ENCODE results near the gene SHC2.
"Not testable (repeated sequence)": the region's sequence is repeated elsewhere in the genome, so short reads cannot be mapped to it uniquely, and the experiment has no call there.

The SHC2 gene

GRCh38 chr19:406971-407510, 53.8 kb downstream of the SHC2 start:
- FAIRE-seq: no peak

DNA sequence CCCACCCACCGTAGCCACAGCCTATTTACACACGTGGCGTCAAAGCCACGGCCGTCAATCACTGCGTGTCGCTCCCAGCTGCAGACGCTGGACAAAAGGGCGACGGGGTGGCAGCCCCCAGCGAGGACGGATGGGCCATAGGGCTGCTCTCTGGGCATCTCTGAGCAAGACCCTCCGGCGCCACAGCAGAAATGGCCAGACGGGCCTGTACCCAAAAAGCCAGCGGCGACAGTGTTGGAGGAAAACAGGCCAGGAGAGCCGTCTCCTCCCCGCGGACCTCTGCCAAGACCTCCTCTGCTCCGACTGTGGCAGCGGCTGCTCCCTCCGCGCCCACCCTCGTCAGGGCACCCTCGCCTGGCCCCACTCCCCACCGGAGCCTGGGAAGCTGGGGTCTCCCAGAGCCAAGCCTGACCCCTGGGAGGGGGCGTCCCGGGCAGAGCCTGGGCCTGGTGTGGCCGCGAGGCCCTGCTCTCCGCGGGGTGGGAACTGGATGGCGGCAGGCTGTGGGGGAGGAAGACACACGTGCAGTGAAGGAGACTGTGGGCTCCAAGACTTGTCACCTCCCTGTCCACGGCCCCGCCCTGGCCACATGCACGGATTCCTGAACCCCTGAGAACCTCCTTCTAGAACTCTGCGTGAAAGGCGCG, 54.6 kb downstream of the SHC2 start:
- no peak for FAIRE-seq

- FAIRE-seq: no peak
Observed at GRCh38 chr19:405121-405965, 55.5 kb downstream of the SHC2 start.

- no peak for FAIRE-seq
Observed at GRCh38 chr19:403221-404027, 57.4 kb downstream of the SHC2 start.

DNA sequence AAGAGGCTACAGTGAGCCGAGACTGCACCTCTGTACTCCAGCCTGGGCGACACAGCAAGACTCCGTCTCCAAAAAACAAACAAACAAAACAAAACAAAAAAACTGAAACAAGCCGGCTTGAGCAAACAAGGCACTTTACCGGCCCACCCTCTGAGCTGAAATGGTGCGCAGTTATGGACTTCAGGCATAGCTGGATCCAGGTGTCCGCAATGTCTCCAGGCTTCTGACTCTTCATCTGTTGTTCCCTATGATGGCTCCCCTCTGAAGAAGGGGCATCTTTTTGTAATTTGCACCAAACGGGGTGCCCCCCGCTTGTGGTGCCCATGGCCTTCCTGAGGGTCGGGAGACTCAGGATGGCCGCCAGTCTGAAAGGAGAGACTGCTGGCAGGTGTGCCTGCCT, 58.0 kb downstream of the SHC2 start:
- no peak for FAIRE-seq

- FAIRE-seq: no peak
Observed at GRCh38 chr19:401866-402511, 58.8 kb downstream of the SHC2 start.

DNA sequence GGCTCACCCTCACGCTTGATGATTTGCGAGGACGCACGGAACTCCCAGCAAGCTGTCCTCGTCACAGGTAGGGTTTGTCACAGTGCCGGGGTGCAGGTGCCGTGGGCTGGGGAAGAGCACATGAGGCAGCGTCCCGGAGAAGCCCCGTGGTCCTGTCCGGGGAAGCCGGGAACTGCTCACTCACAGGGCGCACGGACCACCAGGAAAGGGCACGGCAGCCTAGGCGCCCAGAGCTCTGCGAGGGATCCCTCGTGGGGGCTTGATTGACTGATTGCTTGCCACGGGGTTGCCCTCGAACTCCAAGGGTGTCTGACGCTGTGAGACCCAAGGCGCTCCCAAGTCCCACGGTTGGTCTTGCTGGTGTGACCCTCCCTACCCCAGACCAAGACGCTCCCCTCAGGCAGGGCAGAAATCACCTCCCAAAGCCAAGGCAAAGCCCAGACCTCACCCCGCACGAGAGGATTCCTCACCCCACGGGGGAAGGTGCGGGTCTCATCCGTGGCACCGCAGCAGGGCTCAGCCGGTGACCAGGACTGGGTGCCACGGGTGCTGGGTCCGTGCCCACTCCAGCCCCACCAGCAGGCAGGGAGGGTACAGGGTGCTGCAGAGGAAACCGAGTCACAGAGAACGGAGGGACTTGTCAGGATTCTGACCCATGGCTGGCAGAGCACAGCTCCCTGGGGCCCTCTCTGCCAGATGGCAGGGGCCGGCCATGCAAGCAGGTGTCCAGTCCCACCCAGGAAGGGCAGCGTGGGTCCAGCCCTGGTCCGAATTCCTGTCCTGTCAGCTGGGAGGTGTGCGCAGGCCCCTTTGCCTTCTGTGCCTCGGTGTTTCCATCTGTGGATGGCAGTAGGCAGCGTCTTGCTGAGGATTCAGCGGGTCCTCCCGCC, 59.6 kb downstream of the SHC2 start:
- no peak for FAIRE-seq

DNA sequence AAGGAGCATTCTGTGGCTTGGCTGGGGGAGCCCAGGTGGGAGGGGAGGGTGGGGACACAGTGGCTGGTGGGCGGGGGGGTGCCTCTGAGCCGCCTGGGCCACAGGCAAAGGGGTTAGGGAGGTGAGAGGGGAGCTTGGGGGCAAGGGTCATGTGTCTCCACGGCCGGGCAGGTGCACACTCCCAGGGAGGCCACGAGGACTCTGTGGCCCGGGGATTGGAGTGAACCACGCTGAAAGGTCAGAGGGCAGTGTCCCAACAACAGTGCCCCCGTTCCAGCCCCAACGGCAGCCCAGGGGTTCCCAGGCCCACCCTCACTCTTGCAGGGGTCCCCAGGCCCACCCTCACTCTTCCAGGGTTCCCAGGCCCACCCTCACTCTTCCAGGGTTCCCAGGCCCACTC, 61.5 kb downstream of the SHC2 start:
- no peak for FAIRE-seq

DNA sequence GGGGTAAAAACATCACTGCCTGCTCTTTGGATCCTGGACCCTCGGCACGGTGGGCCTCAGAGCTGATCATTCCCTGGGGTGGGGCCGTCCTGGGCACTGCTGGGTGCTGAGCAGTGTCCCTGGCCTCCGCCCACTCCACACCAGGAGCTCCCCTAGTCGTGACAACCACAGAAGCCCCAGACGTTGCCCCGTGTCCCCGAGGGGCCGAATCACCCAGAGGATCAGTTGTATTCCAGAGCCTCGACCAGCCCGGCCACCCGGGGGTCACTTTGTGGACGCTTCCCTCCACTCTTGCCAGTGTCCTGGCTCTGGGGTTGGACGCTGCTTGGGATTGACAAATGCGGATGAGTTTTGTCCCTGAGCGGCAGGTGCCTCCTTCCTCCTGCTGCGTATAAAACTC, 62.1 kb downstream of the SHC2 start:
- FAIRE-seq: no peak

- FAIRE-seq: no peak
Observed at GRCh38 chr19:397941-398706, 62.7 kb downstream of the SHC2 start.

DNA sequence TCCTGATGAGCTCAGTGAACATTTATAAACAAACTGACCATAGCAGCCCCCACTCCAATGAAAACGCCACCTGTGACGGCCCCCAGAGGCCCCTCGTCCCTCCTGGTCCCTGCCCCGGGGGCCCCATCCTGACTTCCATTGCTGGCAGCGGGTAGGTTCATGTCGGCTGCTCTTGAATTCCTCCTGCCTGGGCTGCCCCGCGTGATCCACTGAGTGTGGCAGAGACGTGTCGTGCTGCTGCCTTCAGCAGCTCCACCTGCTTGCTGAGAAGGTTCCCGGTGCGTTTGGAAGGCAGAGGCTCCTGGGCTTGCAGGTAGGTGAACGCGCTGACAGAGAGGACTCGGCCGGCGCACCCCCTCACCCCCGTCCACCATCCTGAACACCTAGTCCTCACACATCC, 63.5 kb downstream of the SHC2 start:
- FAIRE-seq: no peak

DNA sequence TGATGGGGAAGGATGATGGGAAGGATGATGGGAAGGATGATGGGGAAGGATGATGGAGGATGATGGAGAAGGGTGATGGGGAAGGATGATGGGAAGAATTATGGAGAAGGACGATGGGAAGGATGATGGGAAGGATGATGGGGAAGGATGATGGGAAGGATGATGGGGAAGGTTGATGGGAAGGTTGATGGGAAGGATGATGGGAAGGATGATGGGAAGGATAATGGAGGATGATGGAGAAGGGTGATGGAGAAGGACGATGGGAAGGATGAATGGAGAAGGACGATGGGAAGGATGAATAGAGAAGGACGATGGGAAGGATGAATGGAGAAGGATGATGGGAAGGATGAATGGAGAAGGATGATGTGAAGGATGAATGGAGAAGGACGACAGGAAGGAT, 65.4 kb downstream of the SHC2 start:
- FAIRE-seq: no peak

- FAIRE-seq: not testable (repeated sequence)
Observed at GRCh38 chr19:394857-395256, 66.0 kb downstream of the SHC2 start.

DNA sequence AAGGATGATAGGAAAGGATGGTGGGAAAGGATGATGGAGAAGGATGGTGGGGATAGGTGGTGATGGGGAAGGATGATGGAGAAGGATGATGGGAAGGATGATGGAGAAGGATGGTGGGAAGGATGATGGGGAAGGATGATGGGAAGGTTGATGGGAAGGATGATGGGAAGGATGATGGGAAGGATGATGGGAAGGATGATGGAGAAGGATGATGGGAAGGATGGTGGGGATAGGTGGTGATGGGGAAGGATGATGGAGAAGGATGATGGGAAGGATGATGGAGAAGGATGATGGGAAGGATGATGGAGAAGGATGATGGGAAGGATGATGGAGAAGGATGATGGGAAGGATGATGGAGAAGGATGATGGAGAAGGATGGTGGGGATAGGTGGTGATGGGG, 67.3 kb downstream of the SHC2 start:
- not testable (repeated sequence) for FAIRE-seq

GRCh38 chr19:392375-392970, 68.4 kb downstream of the SHC2 start:
- FAIRE-seq: no peak

GRCh38 chr19:391726-392374, 69.0 kb downstream of the SHC2 start:
- no peak for FAIRE-seq

DNA sequence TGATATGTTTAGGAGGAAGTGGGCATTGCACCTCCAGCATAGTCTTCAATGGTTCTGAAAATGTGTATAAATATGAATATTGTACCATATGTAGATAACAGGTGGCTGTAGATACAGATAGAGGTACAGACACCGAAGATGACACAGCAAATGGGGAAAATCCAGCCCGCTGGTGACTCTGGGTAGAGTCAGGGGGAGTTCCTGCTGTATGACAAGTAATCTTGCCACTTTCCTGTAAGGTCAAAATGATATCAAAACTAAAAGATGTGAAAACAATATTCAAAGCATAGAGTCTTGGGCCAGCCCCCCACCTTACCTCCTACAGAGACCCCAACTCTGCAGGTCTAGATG, 69.7 kb downstream of the SHC2 start:
- FAIRE-seq: no peak

GRCh38 chr19:390386-391206, 70.2 kb downstream of the SHC2 start:
- FAIRE-seq: no peak

DNA sequence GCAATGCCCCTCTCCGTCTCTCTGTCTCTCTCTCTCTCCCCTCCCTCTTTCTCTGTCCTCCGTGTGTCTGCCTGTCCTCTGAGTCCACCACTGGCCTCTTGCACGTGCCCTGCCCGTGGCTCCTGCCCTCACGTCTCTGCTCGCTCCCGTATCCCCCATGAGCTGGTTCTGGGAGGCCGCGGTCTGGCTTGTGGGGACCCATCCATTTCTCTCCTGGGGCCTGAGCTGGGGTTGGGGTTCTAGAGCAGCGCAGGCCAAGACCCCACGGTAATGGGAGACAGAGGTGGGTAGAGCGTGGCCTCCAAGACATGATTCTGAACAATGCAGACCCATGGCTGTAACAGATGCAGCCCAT, 70.9 kb downstream of the SHC2 start:
- no peak for FAIRE-seq

Measured in endometrium (tissue), 2 donors.